Measurements from ENCODE around the gene CRACR2B.

CRACR2B gene

GRCh38 chr11:794766-795633, 32.7 kb upstream of the CRACR2B start:
- DNase-seq (ENCODE audit: low read depth in 1 of 2, low spot score in 1 of 2): no peak

GRCh38 chr11:795634-796564, 31.8 kb upstream of the CRACR2B start:
- DNase-seq (ENCODE audit: low read depth in 1 of 2, low spot score in 1 of 2): peak; percentile 44 to 67

- no peak for DNase-seq (ENCODE audit: low read depth in 1 of 2, low spot score in 1 of 2)
Observed at GRCh38 chr11:796565-797295, 31.0 kb upstream of the CRACR2B start.

GRCh38 chr11:797296-798092, 30.2 kb upstream of the CRACR2B start:
- DNase-seq (ENCODE audit: low read depth in 1 of 2, low spot score in 1 of 2): peak; percentile 39 to 61

- peak; percentile 66 to 76 for DNase-seq (ENCODE audit: low read depth in 1 of 2, low spot score in 1 of 2)
Observed at GRCh38 chr11:798093-798713, 29.5 kb upstream of the CRACR2B start, which contains the start of gene SLC25A22. TSS of gene SLC25A22 (minus strand) at chr11:798281. CDS start at chr11:795006, 3,275 bp downstream.

GRCh38 chr11:799641-800316, 27.9 kb upstream of the CRACR2B start:
- DNase-seq (ENCODE audit: low read depth in 1 of 2, low spot score in 1 of 2): no peak

- DNase-seq (ENCODE audit: low read depth in 1 of 2, low spot score in 1 of 2): no peak
Observed at GRCh38 chr11:800473-800872, 27.2 kb upstream of the CRACR2B start.

GRCh38 chr11:801097-801780, 26.5 kb upstream of the CRACR2B start:
- no peak for DNase-seq (ENCODE audit: low read depth in 1 of 2, low spot score in 1 of 2)

- no peak for DNase-seq (ENCODE audit: low read depth in 1 of 2, low spot score in 1 of 2)
Observed at GRCh38 chr11:802018-802617, 25.6 kb upstream of the CRACR2B start.

GRCh38 chr11:802693-803466, 24.8 kb upstream of the CRACR2B start:
- no peak for DNase-seq (ENCODE audit: low read depth in 1 of 2, low spot score in 1 of 2)

- DNase-seq (ENCODE audit: low read depth in 1 of 2, low spot score in 1 of 2): no peak
Observed at GRCh38 chr11:803467-803742, 24.3 kb upstream of the CRACR2B start.

GRCh38 chr11:803770-804598, 23.7 kb upstream of the CRACR2B start:
- DNase-seq (ENCODE audit: low read depth in 1 of 2, low spot score in 1 of 2): no peak

GRCh38 chr11:804599-804964, 23.1 kb upstream of the CRACR2B start:
- DNase-seq (ENCODE audit: low read depth in 1 of 2, low spot score in 1 of 2): no peak

- DNase-seq (ENCODE audit: low read depth in 1 of 2, low spot score in 1 of 2): no peak
Observed at GRCh38 chr11:808427-809286, 19.1 kb upstream of the CRACR2B start.

GRCh38 chr11:809287-810039, 18.3 kb upstream of the CRACR2B start, which contains the start of gene RPLP2:
TSS of gene RPLP2 (plus strand) at chr11:809967. CDS start at chr11:810235, 268 bp downstream.
- DNase-seq (ENCODE audit: low read depth in 1 of 2, low spot score in 1 of 2): peak; percentile 95 to 97

Measured in activated T-helper 1 cell treated with anti-CD3 and anti-CD28 coated beads, Interleukin-2, amount 50 U/mL, for 16 hours (primary cell).